ENCODE results near the gene ANKS3.
A peak's percentile ranks its signal among the peaks of the same experiment; 100 is the strongest.

The ANKS3 gene

GRCh38 chr16:4689864-4690704 lies 44.0 kb downstream of the ANKS3 start:
- Histone ChIP-seq H3K9me3 (ENCODE audit: control insufficient read depth, insufficient read depth, low read depth, low read length) (no peaks in the 10 kb centered on the region), H3K27ac (ENCODE audit: extremely low read depth, low read depth, low read length) (no peak overlapping the region), H3K4me1 (ENCODE audit: control insufficient read depth, insufficient read depth, low read length) (peaks cover 4% of the 10 kb centered on the region; the same call in 1 of the 2 replicates), H3K4me3 (ENCODE audit: low read depth, low read length) (no peak overlapping the region), H3K36me3 (ENCODE audit: control insufficient read depth in 2 of 2, insufficient read depth in 1 of 2, low read length in 2 of 2) (peaks cover 0 to 45% of the 10 kb centered on the region in 2 experiments; a peak in 1 of 3 replicates)
- TF ChIP-seq SALL2 (tag by site-specific recombination; IDR thresholded peaks at IDR 0.05; ENCODE audit: borderline replicate concordance) (no peak), ZSCAN4 (tag by site-specific recombination; IDR thresholded peaks at IDR 0.05) (peak; percentile 82), ZFHX2 (tag by site-specific recombination; conservative IDR thresholded peaks at IDR 0.05) (peak; percentile 31; the same call in 1 of the 2 replicates), ZNF548 (tag by site-specific recombination; IDR thresholded peaks at IDR 0.05) (no peak), ZBTB26 (tag by site-specific recombination; optimal IDR thresholded peaks at IDR 0.05) (peak; percentile 18), MEIS1 (CRISPR knock-in tag; IDR thresholded peaks at IDR 0.05; ENCODE audit: borderline replicate concordance) (no peak), EGR2 (tag by site-specific recombination; IDR thresholded peaks at IDR 0.05; ENCODE audit: low read depth) (0 out of 2 replicates have a peak, but pooled peaks have one; percentile 8), ZNF18 (tag by site-specific recombination; IDR thresholded peaks at IDR 0.05) (0 out of 2 replicates have a peak, but pooled peaks have one; percentile 56)
- CTCF ChIA-PET: no interaction called here
- POLR2A ChIA-PET: no interaction called here

- H3K9me3 ChIP-seq (ENCODE audit: control insufficient read depth, insufficient read depth, low read depth, low read length): no peaks in the 10 kb centered on the region
- H3K27ac ChIP-seq (ENCODE audit: extremely low read depth, low read depth, low read length): no peak overlapping the region
- no peaks in the 10 kb centered on the region for H3K4me1 ChIP-seq (ENCODE audit: control insufficient read depth, insufficient read depth, low read length)
- H3K4me3 ChIP-seq (ENCODE audit: low read depth, low read length): no peak overlapping the region
- peaks cover 0 to 50% of the 10 kb centered on the region in 2 experiments; a peak in 1 of 3 replicates for H3K36me3 ChIP-seq (ENCODE audit: control insufficient read depth in 2 of 2, insufficient read depth in 1 of 2, low read length in 2 of 2)
- ChIA-PET CTCF (interaction anchor here (0.6 to 0.7 kb wide), 2 partner anchors 78 to 172 kb away, joined by 3 to 5 read pairs; no protein-coding TSS in a partner anchor), POLR2A (no interaction called here)
- TF ChIP-seq OSR2 (tag by site-specific recombination; IDR thresholded peaks at IDR 0.05): 0 out of 2 replicates have a peak, but pooled peaks have one; percentile 22
- no peak for TF ChIP-seq ZNF157 (tag by site-specific recombination; IDR thresholded peaks at IDR 0.05)
These were observed 44.9 kb downstream of the ANKS3 start for GRCh38 chr16:4689091-4689671.

- CTCF ChIA-PET: interaction anchor here (0.7 kb wide), 1 partner anchor 77 kb away, joined by 5 read pairs; no protein-coding TSS in a partner anchor
- no peak overlapping the region for H3K4me3 ChIP-seq (ENCODE audit: low read depth, low read length)
- H3K36me3 ChIP-seq (ENCODE audit: control insufficient read depth in 2 of 2, insufficient read depth in 1 of 2, low read length in 2 of 2): peaks cover 0 to 54% of the 10 kb centered on the region in 2 experiments; a peak in 1 of 3 replicates
- no peak overlapping the region for H3K27ac ChIP-seq (ENCODE audit: extremely low read depth, low read depth, low read length)
- no peaks in the 10 kb centered on the region for H3K9me3 ChIP-seq (ENCODE audit: control insufficient read depth, insufficient read depth, low read depth, low read length)
- no peaks in the 10 kb centered on the region for H3K4me1 ChIP-seq (ENCODE audit: control insufficient read depth, insufficient read depth, low read length)
- no peak for TF ChIP-seq ZNF19 (tag by site-specific recombination; IDR thresholded peaks at IDR 0.05; ENCODE audit: low read depth)
- TF ChIP-seq ZNF747 (tag by site-specific recombination; IDR thresholded peaks at IDR 0.05): no peak
- no peak for TF ChIP-seq ZNF776 (tag by site-specific recombination; IDR thresholded peaks at IDR 0.05; ENCODE audit: borderline replicate concordance)
- TF ChIP-seq ZNF560 (tag by site-specific recombination; IDR thresholded peaks at IDR 0.05; ENCODE audit: borderline replicate concordance): no peak
- TF ChIP-seq ZNF580 (tag by site-specific recombination; IDR thresholded peaks at IDR 0.05): no peak
- TF ChIP-seq FEZF1 (tag by site-specific recombination; IDR thresholded peaks at IDR 0.05): no peak
- TF ChIP-seq ZSCAN23 (tag by site-specific recombination; IDR thresholded peaks at IDR 0.05): no peak
- no peak for TF ChIP-seq OSR2 (tag by site-specific recombination; IDR thresholded peaks at IDR 0.05)
- no peak for TF ChIP-seq MZF1 (tag by site-specific recombination; IDR thresholded peaks at IDR 0.05; ENCODE audit: borderline replicate concordance)
- POLR2A ChIA-PET: no interaction called here
These were observed 45.4 kb downstream of the ANKS3 start for GRCh38 chr16:4688674-4689045.
